GM18519 (cell line): ENCODE measurements around the gene SHANK2.

ENCODE experiments used
- ATAC-seq: cut with Tn5 transposase; IDR thresholded peaks from one replicate; pipeline ENCODE4 v1.9.1; 2021; ENCODE audit warnings: mild to moderate bottlenecking, moderate library complexity; ENCODE audit not compliant: unreplicated experiment, low FRiP score

Gene SHANK2

GRCh38 chr11:71223081-71223405 is 29.3 kb downstream of the SHANK2 start:
- no peak for ATAC-seq

DNA sequence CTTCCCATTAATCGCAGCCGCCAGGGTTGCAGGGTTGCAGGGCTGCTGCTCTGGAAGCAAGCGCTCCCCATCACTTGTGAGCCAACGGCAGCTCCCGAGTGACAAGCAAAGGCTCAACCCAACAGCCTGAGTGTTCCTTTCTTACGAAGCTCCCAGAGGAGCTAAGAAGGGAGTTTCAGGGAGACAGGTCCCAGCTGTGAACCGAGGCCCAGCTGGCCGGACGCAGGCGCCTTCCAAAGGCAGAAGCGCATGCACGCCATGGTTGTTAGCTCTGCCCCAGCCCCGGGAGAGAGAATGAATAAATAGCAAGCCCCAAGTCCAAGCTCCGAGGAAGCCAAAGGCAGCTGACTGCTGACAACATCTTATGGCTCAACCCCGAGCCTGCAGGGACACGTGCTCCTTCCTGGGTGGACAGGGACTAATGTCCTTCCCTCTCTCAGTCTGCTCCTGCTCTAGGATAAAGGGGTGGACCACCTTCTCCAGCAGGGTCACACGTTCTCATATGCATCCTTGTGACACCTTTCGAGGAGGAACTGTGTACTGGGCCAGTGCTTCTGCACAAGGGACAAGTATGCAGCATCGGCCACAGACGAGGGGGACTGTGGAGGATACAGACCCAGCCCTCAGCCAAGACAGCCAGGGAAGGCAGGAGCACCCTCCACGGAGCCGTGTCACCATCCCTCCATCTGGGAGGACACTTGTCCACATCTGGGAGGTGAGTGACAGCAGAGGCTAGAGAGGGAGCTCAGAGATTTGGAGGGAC is 29.9 kb downstream of the SHANK2 start:
- no peak for ATAC-seq

DNA sequence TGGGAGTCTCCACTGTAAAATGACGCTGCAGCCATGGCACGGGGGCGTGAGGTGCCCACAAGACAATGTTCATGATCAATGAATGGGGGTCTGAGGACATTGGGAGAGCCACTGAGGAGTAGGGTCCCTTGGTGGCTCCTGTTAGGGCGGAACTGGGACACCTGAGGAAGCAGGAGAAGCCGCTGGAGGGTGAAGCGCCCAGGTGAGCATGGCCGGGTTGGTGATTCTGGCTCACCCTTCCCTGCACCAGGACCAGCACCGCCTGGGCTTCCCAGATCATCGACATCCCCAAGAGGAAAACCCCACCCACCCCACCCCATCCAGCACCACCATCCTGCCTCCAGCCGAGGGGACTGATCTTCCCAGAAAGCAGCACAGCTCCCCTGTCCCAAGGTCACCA is 30.6 kb downstream of the SHANK2 start:
- ATAC-seq = no peak

GRCh38 chr11:71221201-71221600 is 31.2 kb downstream of the SHANK2 start:
- no peak for ATAC-seq

GRCh38 chr11:71218789-71219499 is 33.4 kb downstream of the SHANK2 start:
- ATAC-seq = no peak

- ATAC-seq = no peak
These were observed 36.9 kb downstream of the SHANK2 start for GRCh38 chr11:71215425-71215965.

GRCh38 chr11:71214553-71215424 is 37.6 kb downstream of the SHANK2 start:
- no peak for ATAC-seq

- ATAC-seq = no peak
These were observed 38.5 kb downstream of the SHANK2 start for GRCh38 chr11:71213696-71214552.

GRCh38 chr11:71212871-71213559 is 39.4 kb downstream of the SHANK2 start:
- no peak for ATAC-seq

DNA sequence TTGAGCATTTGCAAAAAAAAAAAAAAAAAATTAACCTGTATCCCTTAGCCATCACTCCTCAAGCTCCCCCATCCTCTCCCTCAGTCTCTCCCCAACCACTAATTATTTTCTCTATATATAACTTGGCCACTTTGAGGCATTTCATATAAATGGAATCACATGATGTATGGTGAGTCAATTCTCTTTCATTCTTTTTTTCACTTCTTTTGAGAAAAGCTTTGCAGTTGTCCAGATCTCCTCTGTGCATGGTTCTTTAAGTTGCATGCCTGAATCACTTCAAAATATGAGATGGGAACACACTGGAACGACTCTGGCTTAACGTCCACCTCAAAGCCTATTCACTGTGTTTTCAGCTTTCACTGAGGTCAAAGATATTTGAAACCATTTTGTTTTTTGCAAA is 40.7 kb downstream of the SHANK2 start:
- no peak for ATAC-seq

- ATAC-seq = no peak
These were observed 41.5 kb downstream of the SHANK2 start for GRCh38 chr11:71210861-71211260.

DNA sequence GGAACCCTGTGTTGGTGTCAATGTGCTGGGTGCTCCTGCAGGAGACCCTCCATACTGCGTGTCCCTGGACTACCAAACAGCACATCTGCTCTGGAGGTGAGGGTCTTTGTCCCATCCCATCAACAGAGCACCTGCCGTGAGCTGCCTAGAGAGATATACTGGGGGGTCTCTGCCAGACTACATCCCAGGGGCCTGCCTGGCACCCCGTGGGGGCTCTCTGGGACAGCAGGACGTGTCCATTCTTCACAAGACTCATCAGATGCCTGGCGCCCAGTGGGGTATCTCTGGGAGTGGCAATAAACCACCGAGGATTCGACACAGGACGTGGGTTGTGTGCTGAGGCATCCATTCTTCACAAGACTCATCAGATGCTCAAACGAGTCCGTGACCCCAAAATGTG is 42.7 kb downstream of the SHANK2 start:
- ATAC-seq = no peak

DNA sequence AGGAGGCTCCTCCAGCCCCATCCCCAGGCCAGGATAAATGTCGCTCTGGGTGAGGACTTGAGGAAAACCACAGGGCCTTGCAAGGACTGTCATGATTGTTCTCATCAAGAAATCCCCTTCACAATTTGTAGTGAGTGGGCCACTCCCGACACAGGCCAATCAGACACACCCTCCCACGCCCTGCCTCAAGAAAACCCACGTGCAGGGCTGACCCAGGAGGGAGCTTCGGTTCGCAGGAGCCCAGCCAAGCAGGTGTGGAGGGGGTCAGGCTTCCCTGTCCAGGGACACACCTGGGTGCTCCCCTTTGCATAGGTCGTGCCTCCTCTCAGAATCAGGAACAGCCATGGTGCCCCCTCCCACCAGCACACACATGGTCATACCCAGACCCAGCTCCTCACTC is 43.2 kb downstream of the SHANK2 start:
- no peak for ATAC-seq

DNA sequence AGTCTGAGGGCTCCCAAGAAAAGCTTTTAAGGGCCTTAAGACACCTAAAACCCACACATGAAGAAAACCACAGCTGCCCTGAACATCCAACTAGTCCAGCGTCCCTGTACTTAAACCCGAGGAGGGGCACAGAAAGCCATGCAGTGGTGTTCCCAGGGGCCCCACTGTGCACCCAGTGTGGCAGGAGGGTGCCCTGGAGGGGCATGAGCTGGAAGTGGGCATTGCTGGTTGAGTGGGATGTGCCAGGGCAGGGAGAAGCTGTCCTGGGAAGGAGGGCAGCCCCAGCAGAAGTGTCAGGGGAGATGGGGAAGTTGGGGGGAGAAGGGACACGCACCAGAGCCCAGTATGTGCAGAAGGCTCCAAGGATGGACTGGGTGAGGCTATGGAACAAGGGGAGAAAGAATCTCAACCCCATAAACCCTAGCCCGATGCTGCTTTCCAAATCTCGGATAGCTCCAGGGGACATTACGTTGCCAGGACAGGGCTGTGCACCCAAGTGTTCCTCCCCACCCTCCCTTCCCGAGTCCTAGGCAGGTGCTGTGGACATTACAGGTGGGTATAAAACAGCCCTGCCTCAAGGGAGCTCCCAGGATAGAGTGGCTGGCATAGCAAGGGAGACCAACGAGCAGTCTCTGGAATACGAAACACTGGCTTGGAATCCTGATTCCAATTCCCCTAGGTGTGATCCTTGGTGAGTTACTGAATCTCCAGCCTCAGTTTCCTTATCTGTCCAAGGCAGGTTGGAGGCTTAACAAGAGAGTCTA is 44.2 kb downstream of the SHANK2 start:
- ATAC-seq = no peak

- ATAC-seq = no peak
These were observed 44.8 kb downstream of the SHANK2 start for GRCh38 chr11:71207563-71207962.

DNA sequence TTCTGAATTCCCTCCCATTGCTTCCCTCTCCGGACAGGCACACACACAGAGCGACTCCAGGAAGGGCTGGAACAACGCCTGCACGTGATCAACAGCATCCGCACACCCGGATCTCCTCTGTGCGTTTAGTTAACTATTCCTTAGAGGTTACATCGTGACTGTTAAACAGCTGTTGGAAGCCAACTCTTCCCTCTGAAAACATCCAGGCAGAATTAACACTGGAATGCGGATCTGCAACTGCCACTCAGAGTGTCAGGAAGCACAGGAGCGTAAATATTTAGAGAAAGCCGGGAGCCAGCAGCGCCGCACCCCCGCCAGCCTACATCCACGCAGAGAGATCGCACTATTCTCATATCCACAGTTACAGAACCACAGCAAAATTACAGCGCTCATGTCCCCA is 46.2 kb downstream of the SHANK2 start:
- ATAC-seq = no peak

DNA sequence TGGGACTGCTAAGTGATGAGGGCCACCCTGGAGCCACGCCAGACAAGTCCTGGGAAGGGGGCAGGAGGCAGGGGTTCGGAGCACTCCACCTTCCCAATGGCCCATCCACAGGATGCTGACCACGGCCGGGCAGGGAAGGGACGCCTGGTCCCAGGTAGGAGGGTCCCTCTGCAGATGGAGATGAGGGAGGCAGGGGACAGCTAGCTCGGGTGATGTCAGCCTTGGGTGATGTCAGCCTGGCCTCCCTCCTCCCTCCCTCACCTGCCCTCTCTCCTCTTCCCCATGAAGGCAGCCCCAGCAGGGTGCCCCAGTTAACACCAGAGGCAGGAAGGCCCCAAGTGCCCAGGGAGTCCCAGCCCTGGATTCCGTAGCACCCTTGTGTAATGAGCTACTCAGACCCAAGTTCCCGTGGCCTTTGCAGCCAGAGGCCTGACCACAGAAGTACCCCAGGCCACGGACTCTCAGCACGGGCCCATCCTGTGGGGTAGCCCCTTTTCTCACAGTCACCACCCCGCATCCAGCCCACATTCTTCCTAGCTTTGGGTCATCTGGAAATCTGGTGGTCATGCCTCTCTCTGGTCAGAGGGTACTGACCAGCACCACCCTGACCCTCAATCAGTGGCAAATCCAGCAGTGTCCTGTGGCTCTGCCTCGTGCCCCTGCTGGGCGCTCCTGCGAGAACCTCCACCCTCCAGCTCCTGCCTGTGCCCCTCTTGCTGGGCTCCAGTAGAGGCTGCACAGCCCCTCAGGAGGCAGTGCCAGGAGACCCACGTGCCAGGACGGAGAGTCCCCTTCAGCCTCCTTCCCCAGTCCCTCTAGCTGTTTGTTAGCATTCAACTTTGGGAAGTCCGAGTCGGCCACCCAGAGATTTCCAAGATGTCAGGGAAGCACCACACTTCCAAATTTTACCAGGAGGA is 47.4 kb downstream of the SHANK2 start:
- no peak for ATAC-seq

DNA sequence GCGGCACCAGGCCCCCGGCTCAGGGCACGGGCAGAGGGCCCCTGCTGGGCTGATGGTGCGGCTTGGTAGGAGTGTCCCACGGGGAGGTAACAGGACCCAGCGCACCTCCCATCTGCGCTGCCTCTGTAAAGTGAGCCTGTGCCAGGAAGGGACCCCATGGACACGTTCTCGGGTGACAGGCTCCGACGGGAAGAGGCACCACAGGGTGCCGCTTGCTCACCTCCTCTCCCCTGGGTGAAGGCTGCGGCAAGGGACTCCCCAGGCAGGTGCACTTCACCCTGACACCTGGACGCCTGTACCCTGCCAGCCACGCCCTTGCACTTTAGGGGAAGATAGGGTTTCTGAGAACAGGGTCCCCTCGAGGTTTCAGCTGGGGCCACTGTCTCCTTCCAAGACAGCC is 48.1 kb downstream of the SHANK2 start:
- no peak for ATAC-seq
